OCI-LY7 (cell line): ENCODE results near the gene SELENOH. TPM values are rescaled to one million over a fixed set of nuclear protein-coding genes. Genes with fewer than 3 reads are reported as not detected.

Experiments
- BruUV-seq: library from RNA; stranded (reverse); fragments of 400-500 nt; replicated peaks from 2 replicates; lab custom pipeline; 2021; lab: Mats Ljungman, UMichigan
- CTCF ChIA-PET: fragments of 300-600 bp; sonication (Branson Sonifier 250); formaldehyde crosslinking; loops from one replicate; lab custom pipeline; 2022; ENCODE audit warnings: antibody characterized with exemption; ENCODE audit not compliant: unreplicated experiment; lab: Charles Lee
- POLR2A ChIA-PET: fragments of 300-600 bp; sonication (Branson Sonifier 250); formaldehyde crosslinking; loops from one replicate; lab custom pipeline; 2022; ENCODE audit warnings: antibody characterized with exemption; lab: Charles Lee
- DNase-seq: peaks from one replicate; pipeline ENCODE4 v3.0.0-alpha.2; 2015; ENCODE audit warnings: low spot score
- H2AFZ ChIP-seq: fragments of 200-600 bp; sonication (generic), shearing (Covaris generic); 2 replicates; pipeline ENCODE4 v1.6.1; 2014; ENCODE audit warnings: mild to moderate bottlenecking, antibody characterized with exemption, low read length, moderate library complexity
- H3K27ac ChIP-seq: fragments of 200-600 bp; sonication (generic); 2 replicates; pipeline ENCODE4 v1.5.1; 2014; ENCODE audit warnings: mixed run types, low read depth, mild to moderate bottlenecking, moderate library complexity, low read length, inconsistent platforms; ENCODE audit not compliant: poor library complexity, severe bottlenecking
- H3K36me3 ChIP-seq: fragments of 200-600 bp; sonication (generic); 2 replicates; pipeline ENCODE4 v1.6.1; 2014; ENCODE audit warnings: mild to moderate bottlenecking, antibody characterized with exemption, low read length, moderate library complexity, mixed read lengths; ENCODE audit not compliant: insufficient read depth
- H3K4me1 ChIP-seq: fragments of 200-600 bp; sonication (generic); 2 replicates; pipeline ENCODE4 v1.5.1; 2014; ENCODE audit warnings: mild to moderate bottlenecking, low read length; ENCODE audit not compliant: insufficient read depth, poor library complexity, severe bottlenecking
- H3K4me2 ChIP-seq: fragments of 200-600 bp; sonication (generic); 2 replicates; pipeline ENCODE4 v1.6.1; 2014; ENCODE audit warnings: mild to moderate bottlenecking, low read length
- H3K4me3 ChIP-seq: fragments of 200-600 bp; sonication (generic); 2 replicates; pipeline ENCODE4 v1.5.1; 2014; ENCODE audit warnings: mild to moderate bottlenecking, low read depth, low read length; ENCODE audit not compliant: poor library complexity, severe bottlenecking
- H3K79me2 ChIP-seq: fragments of 200-600 bp; sonication (generic); 2 replicates; pipeline ENCODE4 v1.6.1; 2016; ENCODE audit warnings: low read depth, mild to moderate bottlenecking, low read length, moderate library complexity, mixed read lengths; ENCODE audit not compliant: insufficient read depth
- H3K9me2 ChIP-seq: fragments of 200-600 bp; sonication (generic); 2 replicates; pipeline ENCODE4 v1.6.1; 2016; ENCODE audit warnings: mild to moderate bottlenecking, low read length, mixed read lengths; ENCODE audit not compliant: insufficient read depth
- H3K9me3 ChIP-seq: fragments of 200-600 bp; sonication (generic); 2 replicates; pipeline ENCODE4 v1.6.1; 2014; ENCODE audit warnings: mild to moderate bottlenecking, mixed run types, low read length, mixed read lengths
- H4K20me1 ChIP-seq: fragments of 200-600 bp; sonication (generic); 2 replicates; pipeline ENCODE4 v1.6.1; 2014; ENCODE audit warnings: mild to moderate bottlenecking, antibody characterized with exemption, low read length, moderate library complexity, mixed read lengths; ENCODE audit not compliant: insufficient read depth
- EZH2phosphoT487 ChIP-seq: fragments of 200-600 bp; sonication (generic); IDR thresholded peaks from 2 replicates; pipeline ENCODE4 v1.6.1; 2018; ENCODE audit warnings: low read depth, borderline replicate concordance, mild to moderate bottlenecking, mixed run types, antibody characterized with exemption, low read length, moderate library complexity, mixed read lengths
- intact Hi-C: fragments of 100-400 bp; cut with micrococcal nuclease; formaldehyde crosslinking; loops from one replicate; pipeline ENCODE4 v1.10.0; 2022; ENCODE audit not compliant: unreplicated experiment
- total RNA-seq, 2 experiments: library from RNA; depleted of rRNA in 1 of 2; stranded (reverse); fragments of >200 nt in 1 of 2; shearing (Covaris generic) in 1 of 2; gene quantifications; 2 replicates each; pipeline ENCODE4 v1.2.3, GENCODE V29; 2014 to 2022
- TF ChIP-seq, protein P1 (sequence below): fragments of 200-600 bp; sonication (generic); conservative IDR thresholded peaks from 2 replicates; pipeline ENCODE4 v1.5.1; 2014; ENCODE audit warnings: mild to moderate bottlenecking, antibody characterized with exemption, low read length, moderate library complexity, mixed read lengths

The SELENOH gene
- total RNA-seq, 2 experiments from 2014 or later = 169 to 181 TPM

DNA sequence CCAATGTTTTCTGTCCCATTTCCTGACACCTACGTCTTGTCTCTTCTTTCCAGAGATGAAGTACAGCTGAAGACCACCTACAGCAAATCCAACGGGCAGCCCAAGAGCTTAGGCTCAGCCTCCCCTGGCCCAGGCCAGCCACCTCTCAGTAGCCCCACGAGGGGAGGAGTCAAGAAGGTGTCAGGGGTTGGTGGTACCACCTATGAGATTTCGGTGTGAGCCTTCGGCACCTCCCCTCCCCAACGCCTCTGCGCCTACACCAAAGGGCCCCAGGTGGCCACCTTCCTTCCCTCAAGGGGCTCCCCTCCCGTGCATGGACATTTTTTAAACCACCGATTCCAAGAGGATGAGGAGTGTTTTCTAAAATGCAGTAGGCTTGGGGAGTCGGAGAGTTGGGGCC, 41.5 kb upstream of the SELENOH start:
- no peaks in the 10 kb centered on the region for H3K4me1 ChIP-seq
- POLR2A ChIA-PET = interaction anchor here (0.6 kb wide), 1 partner anchor 46 kb away, joined by 3 read pairs; no protein-coding TSS in a partner anchor
- intact Hi-C loops = no loop called here

DNA sequence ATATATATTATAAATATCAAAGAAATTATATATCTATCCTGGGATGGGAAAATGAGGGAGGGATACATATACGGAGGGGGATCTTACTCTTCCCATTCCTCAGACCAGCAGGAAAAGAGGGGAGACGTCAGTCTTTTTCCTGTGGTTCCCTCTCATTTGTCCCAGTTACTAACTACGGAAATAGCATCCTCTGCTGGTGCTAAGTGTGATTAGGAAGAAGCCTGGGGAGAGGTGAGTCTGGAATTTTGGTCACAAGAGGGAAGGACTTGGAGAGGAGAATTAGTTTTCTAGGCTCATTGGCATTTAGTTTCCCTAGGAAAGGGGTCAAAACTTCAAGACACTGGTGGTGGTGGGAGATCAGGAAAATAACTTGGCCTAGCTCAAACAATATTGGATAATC, 40.9 kb upstream of the SELENOH start:
- no TSS peak for BruUV-seq
- Histone ChIP-seq H3K9me2 (no peaks in the 10 kb centered on the region), H3K79me2 (no peaks in the 10 kb centered on the region), H3K4me3 (no peak overlapping the region), H2AFZ (no peak overlapping the region), H3K9me3 (no peaks in the 10 kb centered on the region), H3K27ac (no peak overlapping the region), H4K20me1 (no peaks in the 10 kb centered on the region), H3K4me2 (no peak overlapping the region), H3K36me3 (peaks cover 86% of the 10 kb centered on the region), H3K4me1 (no peaks in the 10 kb centered on the region)
- CTCF ChIA-PET = no interaction called here
- TF ChIP-seq, protein P1, sequence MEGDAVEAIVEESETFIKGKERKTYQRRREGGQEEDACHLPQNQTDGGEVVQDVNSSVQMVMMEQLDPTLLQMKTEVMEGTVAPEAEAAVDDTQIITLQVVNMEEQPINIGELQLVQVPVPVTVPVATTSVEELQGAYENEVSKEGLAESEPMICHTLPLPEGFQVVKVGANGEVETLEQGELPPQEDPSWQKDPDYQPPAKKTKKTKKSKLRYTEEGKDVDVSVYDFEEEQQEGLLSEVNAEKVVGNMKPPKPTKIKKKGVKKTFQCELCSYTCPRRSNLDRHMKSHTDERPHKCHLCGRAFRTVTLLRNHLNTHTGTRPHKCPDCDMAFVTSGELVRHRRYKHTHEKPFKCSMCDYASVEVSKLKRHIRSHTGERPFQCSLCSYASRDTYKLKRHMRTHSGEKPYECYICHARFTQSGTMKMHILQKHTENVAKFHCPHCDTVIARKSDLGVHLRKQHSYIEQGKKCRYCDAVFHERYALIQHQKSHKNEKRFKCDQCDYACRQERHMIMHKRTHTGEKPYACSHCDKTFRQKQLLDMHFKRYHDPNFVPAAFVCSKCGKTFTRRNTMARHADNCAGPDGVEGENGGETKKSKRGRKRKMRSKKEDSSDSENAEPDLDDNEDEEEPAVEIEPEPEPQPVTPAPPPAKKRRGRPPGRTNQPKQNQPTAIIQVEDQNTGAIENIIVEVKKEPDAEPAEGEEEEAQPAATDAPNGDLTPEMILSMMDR = no peak
- no peak for TF ChIP-seq EZH2phosphoT487
- intact Hi-C loops = no loop called here
- DNase-seq = no peak
- POLR2A ChIA-PET = no interaction called here

More for the DNA sequence above, 41.5 kb upstream of the SELENOH start:
- Histone ChIP-seq H3K79me2 (no peaks in the 10 kb centered on the region), H3K4me2 (no peak overlapping the region), H3K9me2 (no peaks in the 10 kb centered on the region), H4K20me1 (no peaks in the 10 kb centered on the region), H3K36me3 (peaks cover 89% of the 10 kb centered on the region), H3K9me3 (no peaks in the 10 kb centered on the region), H3K4me3 (no peak overlapping the region), H3K27ac (no peak overlapping the region), H2AFZ (no peak overlapping the region)
- TF ChIP-seq, protein P1 = no peak
- no peak for TF ChIP-seq EZH2phosphoT487
- DNase-seq = no peak
- BruUV-seq = no TSS peak
- CTCF ChIA-PET = no interaction called here

DNA sequence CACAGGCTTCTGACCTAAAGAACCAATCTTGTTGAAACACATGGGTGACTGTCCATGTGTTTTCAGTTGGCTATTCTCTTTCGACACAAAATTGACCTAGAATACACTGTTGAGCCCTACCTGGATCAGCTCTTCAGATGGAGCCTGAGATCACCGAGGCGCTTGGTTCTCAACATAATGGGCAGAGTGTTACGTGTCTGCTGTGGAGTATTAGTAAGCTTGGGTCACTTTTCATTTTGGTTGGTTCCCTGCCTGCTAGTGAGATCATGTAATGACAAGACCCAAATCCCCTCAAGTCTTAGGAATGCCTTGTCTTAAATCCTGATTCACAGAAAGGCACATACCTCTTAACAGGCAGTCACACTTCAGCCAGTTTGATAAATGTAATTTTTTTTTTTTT, 38.0 kb upstream of the SELENOH start:
- H3K36me3 ChIP-seq = peaks cover 70% of the 10 kb centered on the region
- ChIA-PET POLR2A (interaction anchor here (0.6 to 1.2 kb wide), 4 partner anchors 19 to 323 kb away, joined by 3 to 6 read pairs (median 3); no protein-coding TSS in a partner anchor), CTCF (no interaction called here)
- no peaks in the 10 kb centered on the region for H3K9me2 ChIP-seq
- intact Hi-C loops = no loop called here
- H3K4me2 ChIP-seq = no peak overlapping the region
- TF ChIP-seq, protein P1 = no peak
- no peak for TF ChIP-seq EZH2phosphoT487
- H4K20me1 ChIP-seq = no peaks in the 10 kb centered on the region; the same call in 1 of the 2 replicates
- no peak overlapping the region for H2AFZ ChIP-seq
- no peak overlapping the region for H3K27ac ChIP-seq
- H3K4me1 ChIP-seq = no peaks in the 10 kb centered on the region
- no peak overlapping the region for H3K4me3 ChIP-seq
- H3K79me2 ChIP-seq = no peaks in the 10 kb centered on the region
- no TSS peak for BruUV-seq
- H3K9me3 ChIP-seq = no peaks in the 10 kb centered on the region
- no peak for DNase-seq
